Measurements from ENCODE around the gene ZNF425.

Gene ZNF425

DNA sequence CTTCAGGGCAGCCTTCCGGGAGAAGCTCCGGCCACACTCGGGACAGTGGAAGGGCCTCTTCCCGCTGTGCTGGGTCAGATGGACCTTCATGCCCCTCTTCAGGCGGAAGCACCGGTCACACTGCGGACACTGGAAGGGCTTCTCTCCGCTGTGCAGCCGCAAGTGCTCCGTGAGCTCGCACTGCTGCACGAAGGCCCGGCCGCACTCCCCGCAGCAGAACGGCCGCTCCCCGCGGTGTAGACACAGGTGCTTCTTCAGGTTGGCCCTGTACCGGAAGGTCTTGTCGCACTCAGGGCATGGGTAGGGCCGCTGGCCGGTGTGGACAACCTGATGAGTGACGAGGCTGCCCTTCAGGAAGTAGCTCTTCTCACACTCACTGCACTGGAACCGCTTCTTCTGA, 21.4 kb downstream of the ZNF425 start:
- no peak for TF ChIP-seq CTCF (IDR thresholded peaks at IDR 0.05; ENCODE audit: control insufficient read depth, insufficient read depth, low read depth, low read length, missing control alignments)
- no peak for DNase-seq (ENCODE audit: low read depth)
- H3K4me3 ChIP-seq (ENCODE audit: control insufficient read depth, low read depth, low read length) = no peak overlapping the region

GRCh38 chr7:149104214-149104613, 21.9 kb downstream of the ZNF425 start:
- TF ChIP-seq CTCF (IDR thresholded peaks at IDR 0.05; ENCODE audit: control insufficient read depth, insufficient read depth, low read depth, low read length, missing control alignments) = no peak
- H3K4me3 ChIP-seq (ENCODE audit: control insufficient read depth, low read depth, low read length) = no peak overlapping the region
- DNase-seq (ENCODE audit: low read depth) = no peak

GRCh38 chr7:149103424-149103823, 22.7 kb downstream of the ZNF425 start:
- H3K4me3 ChIP-seq (ENCODE audit: control insufficient read depth, low read depth, low read length) = no peak overlapping the region
- DNase-seq (ENCODE audit: low read depth) = no peak
- no peak for TF ChIP-seq CTCF (IDR thresholded peaks at IDR 0.05; ENCODE audit: control insufficient read depth, insufficient read depth, low read depth, low read length, missing control alignments)

DNA sequence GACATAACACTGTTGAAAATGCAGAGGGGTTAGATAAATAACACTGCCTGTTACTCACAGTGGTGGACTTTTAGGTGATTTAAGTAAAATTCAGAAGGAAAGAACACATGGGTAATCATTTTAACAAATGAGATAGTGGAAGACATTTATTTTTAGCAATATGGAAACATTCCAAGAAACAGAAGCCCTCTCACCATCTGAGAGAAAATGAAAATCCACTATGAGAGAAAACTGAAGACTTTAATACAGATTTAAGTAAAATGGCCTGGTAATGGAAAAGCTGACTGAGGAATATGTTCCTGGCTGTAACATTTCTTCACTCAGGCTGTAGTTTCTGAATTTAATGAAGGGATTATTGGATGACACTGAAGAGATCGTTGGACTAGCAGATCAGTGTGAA, 23.5 kb downstream of the ZNF425 start:
- TF ChIP-seq CTCF (IDR thresholded peaks at IDR 0.05; ENCODE audit: control insufficient read depth, insufficient read depth, low read depth, low read length, missing control alignments) = no peak
- H3K4me3 ChIP-seq (ENCODE audit: control insufficient read depth, low read depth, low read length) = no peak overlapping the region
- DNase-seq (ENCODE audit: low read depth) = no peak

DNA sequence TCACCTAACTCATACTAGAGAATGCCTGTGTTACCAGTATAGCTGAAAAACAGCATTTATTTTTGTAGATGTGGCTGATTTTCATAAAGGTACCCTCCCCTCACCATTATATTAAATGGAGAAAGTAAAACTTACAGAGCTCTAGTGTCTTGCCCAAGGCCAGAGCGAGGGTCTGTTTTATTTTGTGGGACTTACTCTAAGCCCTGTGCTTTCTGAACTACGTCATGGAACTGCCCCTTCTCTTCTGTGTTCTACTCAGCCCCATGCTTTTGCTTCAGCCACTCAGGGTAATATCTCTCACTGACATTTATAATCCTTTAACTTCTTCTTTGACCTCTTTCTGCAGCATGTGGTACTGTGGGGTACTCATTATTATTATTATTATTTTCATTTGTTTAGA, 25.3 kb downstream of the ZNF425 start:
- no peak for TF ChIP-seq CTCF (IDR thresholded peaks at IDR 0.05; ENCODE audit: control insufficient read depth, insufficient read depth, low read depth, low read length, missing control alignments)
- no peak overlapping the region for H3K4me3 ChIP-seq (ENCODE audit: control insufficient read depth, low read depth, low read length)
- no peak for DNase-seq (ENCODE audit: low read depth)

GRCh38 chr7:149099058-149099457, 27.1 kb downstream of the ZNF425 start:
- TF ChIP-seq CTCF (IDR thresholded peaks at IDR 0.05; ENCODE audit: control insufficient read depth, insufficient read depth, low read depth, low read length, missing control alignments) = no peak
- no peak overlapping the region for H3K4me3 ChIP-seq (ENCODE audit: control insufficient read depth, low read depth, low read length)
- DNase-seq (ENCODE audit: low read depth) = no peak

- no peak overlapping the region for H3K4me3 ChIP-seq (ENCODE audit: control insufficient read depth, low read depth, low read length)
- no peak for TF ChIP-seq CTCF (IDR thresholded peaks at IDR 0.05; ENCODE audit: control insufficient read depth, insufficient read depth, low read depth, low read length, missing control alignments)
- no peak for DNase-seq (ENCODE audit: low read depth)
These were observed 29.0 kb downstream of the ZNF425 start for GRCh38 chr7:149097088-149097487.

All from AG09309 (cell line).